ENCODE results near the gene KLHL3. TPM values are rescaled to one million over a fixed set of nuclear protein-coding genes. Genes with fewer than 3 reads are reported as not detected.
"Not testable (repeated sequence)": the region's sequence is repeated elsewhere in the genome, so short reads cannot be mapped to it uniquely, and the experiment has no call there.

The KLHL3 gene
- total RNA-seq, 2 experiments from 2014 or later: 3.0 to 3.4 TPM

GRCh38 chr5:137660349-137660817 is 75.5 kb downstream of the KLHL3 start:
- Mint-ChIP-seq H3K4me1 (ENCODE audit: low read depth) (peaks cover 8% of the 10 kb centered on the region), H3K4me3 (no peak overlapping the region), H3K27me3 (no peaks in the 10 kb centered on the region), H3K27ac (no peak overlapping the region), H3K36me3 (no peaks in the 10 kb centered on the region), H3K9me3 (no peaks in the 10 kb centered on the region)
- ChIA-PET POLR2A (interaction anchor here (1.3 to 1.7 kb wide), 3 partner anchors 12 to 93 kb away, joined by 3 to 7 read pairs (median 3); no protein-coding TSS in a partner anchor), CTCF (interaction anchor here (0.5 to 7.5 kb wide), 38 partner anchors 9 to 514 kb away, joined by 3 to 369 read pairs (median 6); partner anchors contain the start of genes HNRNPA0 and KLHL3)
- intact Hi-C loops (cut with micrococcal nuclease): loop anchor here (1.0 kb wide), 1 partner anchor 83 kb away; no protein-coding TSS in a partner anchor
- peak; percentile 82 for DNase-seq

- H3K9me3 Mint-ChIP-seq: no peaks in the 10 kb centered on the region
- no peak overlapping the region for H3K4me3 Mint-ChIP-seq
- CTCF ChIA-PET: interaction anchor here (0.7 to 7.5 kb wide), 12 partner anchors 8 to 96 kb away, joined by 3 to 369 read pairs (median 22); partner anchors contain the start of genes HNRNPA0 and KLHL3
- POLR2A ChIA-PET: no interaction called here
- no peak for DNase-seq
- no peaks in the 10 kb centered on the region for H3K27me3 Mint-ChIP-seq
- no peaks in the 10 kb centered on the region for H3K36me3 Mint-ChIP-seq
- peaks cover 6% of the 10 kb centered on the region for H3K4me1 Mint-ChIP-seq (ENCODE audit: low read depth)
- intact Hi-C loops (cut with micrococcal nuclease): no loop called here
- no peak overlapping the region for H3K27ac Mint-ChIP-seq
Observed at GRCh38 chr5:137659209-137659608, 76.7 kb downstream of the KLHL3 start.

- Mint-ChIP-seq H3K27ac (no peak overlapping the region), H3K36me3 (no peaks in the 10 kb centered on the region), H3K9me3 (no peaks in the 10 kb centered on the region), H3K4me3 (no peak overlapping the region), H3K27me3 (no peaks in the 10 kb centered on the region), H3K4me1 (ENCODE audit: low read depth) (peaks cover 6% of the 10 kb centered on the region)
- ChIA-PET POLR2A (interaction anchor here (0.9 kb wide), 1 partner anchor 84 kb away, joined by 6 read pairs; no protein-coding TSS in a partner anchor), CTCF (interaction anchor here (0.8 to 7.5 kb wide), 10 partner anchors 13 to 1312 kb away, joined by 3 to 369 read pairs (median 25); partner anchors contain the start of gene KLHL3)
- intact Hi-C loops (cut with micrococcal nuclease): no loop called here
- no peak for DNase-seq
Observed at GRCh38 chr5:137658324-137658723, 77.6 kb downstream of the KLHL3 start.

GRCh38 chr5:137657073-137657472 is 78.8 kb downstream of the KLHL3 start:
- no peaks in the 10 kb centered on the region for H3K36me3 Mint-ChIP-seq
- no peak for DNase-seq
- H3K4me1 Mint-ChIP-seq (ENCODE audit: low read depth): peaks cover 6% of the 10 kb centered on the region
- ChIA-PET CTCF (interaction anchor here (0.9 to 7.5 kb wide), 4 partner anchors 9 to 85 kb away, joined by 3 to 369 read pairs (median 58); partner anchors contain the start of gene KLHL3), POLR2A (no interaction called here)
- H3K27ac Mint-ChIP-seq: no peak overlapping the region
- H3K27me3 Mint-ChIP-seq: no peaks in the 10 kb centered on the region
- intact Hi-C loops (cut with micrococcal nuclease): no loop called here
- no peaks in the 10 kb centered on the region for H3K9me3 Mint-ChIP-seq
- H3K4me3 Mint-ChIP-seq: no peak overlapping the region

- H3K9me3 Mint-ChIP-seq: no peaks in the 10 kb centered on the region
- ChIA-PET POLR2A (no interaction called here), CTCF (interaction anchor here (2.4 to 5.7 kb wide), 3 partner anchors 78 to 91 kb away, joined by 6 to 88 read pairs (median 29); partner anchors contain the start of gene KLHL3)
Observed at GRCh38 chr5:137656558-137656957, 79.3 kb downstream of the KLHL3 start.

GRCh38 chr5:137651022-137651421 is 84.9 kb downstream of the KLHL3 start:
- ChIA-PET POLR2A (no interaction called here), CTCF (interaction anchor here (1.0 to 1.4 kb wide), 5 partner anchors 8 to 100 kb away, joined by 3 to 4 read pairs (median 3); no protein-coding TSS in a partner anchor)
- peaks cover 6% of the 10 kb centered on the region for H3K36me3 Mint-ChIP-seq
- H3K27me3 Mint-ChIP-seq: no peaks in the 10 kb centered on the region
- intact Hi-C loops (cut with micrococcal nuclease): no loop called here
- H3K4me3 Mint-ChIP-seq: no peak overlapping the region
- no peaks in the 10 kb centered on the region for H3K9me3 Mint-ChIP-seq
- DNase-seq: no peak
- H3K4me1 Mint-ChIP-seq (ENCODE audit: low read depth): no peaks in the 10 kb centered on the region
- no peak overlapping the region for H3K27ac Mint-ChIP-seq

More at GRCh38 chr5:137656558-137656957, 79.3 kb downstream of the KLHL3 start:
- peaks cover 6% of the 10 kb centered on the region for H3K4me1 Mint-ChIP-seq (ENCODE audit: low read depth)
- H3K4me3 Mint-ChIP-seq: no peak overlapping the region
- H3K27ac Mint-ChIP-seq: no peak overlapping the region
- H3K36me3 Mint-ChIP-seq: no peaks in the 10 kb centered on the region
- DNase-seq: no peak
- H3K27me3 Mint-ChIP-seq: no peaks in the 10 kb centered on the region
- intact Hi-C loops (cut with micrococcal nuclease): no loop called here

GRCh38 chr5:137649228-137649935 is 86.5 kb downstream of the KLHL3 start:
- intact Hi-C loops (cut with micrococcal nuclease): no loop called here
- ChIA-PET POLR2A (no interaction called here), CTCF (interaction anchor here (0.8 to 1.7 kb wide), 4 partner anchors 9 to 93 kb away, joined by 3 to 5 read pairs (median 4); no protein-coding TSS in a partner anchor)
- Mint-ChIP-seq H3K36me3 (peaks cover 14% of the 10 kb centered on the region), H3K27me3 (no peaks in the 10 kb centered on the region), H3K4me1 (ENCODE audit: low read depth) (no peaks in the 10 kb centered on the region), H3K4me3 (no peak overlapping the region), H3K27ac (no peak overlapping the region), H3K9me3 (peaks cover 4% of the 10 kb centered on the region)
- DNase-seq: no peak

- POLR2A ChIA-PET: no interaction called here
- no peaks in the 10 kb centered on the region for H3K27me3 Mint-ChIP-seq
- H3K27ac Mint-ChIP-seq: no peak overlapping the region
- no peak overlapping the region for H3K4me3 Mint-ChIP-seq
- H3K9me3 Mint-ChIP-seq: peaks cover 4% of the 10 kb centered on the region
- intact Hi-C loops (cut with micrococcal nuclease): no loop called here
- H3K4me1 Mint-ChIP-seq (ENCODE audit: low read depth): no peaks in the 10 kb centered on the region
- DNase-seq: no peak
- CTCF ChIA-PET: no interaction called here
- H3K36me3 Mint-ChIP-seq: peaks cover 14% of the 10 kb centered on the region
Observed at GRCh38 chr5:137648361-137648760, 87.5 kb downstream of the KLHL3 start.

- intact Hi-C loops (cut with micrococcal nuclease): no loop called here
- H3K27me3 Mint-ChIP-seq: no peaks in the 10 kb centered on the region
- no peak overlapping the region for H3K4me3 Mint-ChIP-seq
- H3K27ac Mint-ChIP-seq: no peak overlapping the region
- peaks cover 4% of the 10 kb centered on the region for H3K9me3 Mint-ChIP-seq
- DNase-seq: no peak
- no peaks in the 10 kb centered on the region for H3K4me1 Mint-ChIP-seq (ENCODE audit: low read depth)
- CTCF ChIA-PET: no interaction called here
- peaks cover 14% of the 10 kb centered on the region for H3K36me3 Mint-ChIP-seq
- POLR2A ChIA-PET: no interaction called here
Observed at GRCh38 chr5:137647401-137647800, 88.5 kb downstream of the KLHL3 start.

GRCh38 chr5:137646761-137647160 is 89.1 kb downstream of the KLHL3 start:
- H3K36me3 Mint-ChIP-seq: peaks cover 14% of the 10 kb centered on the region
- no peaks in the 10 kb centered on the region for H3K27me3 Mint-ChIP-seq
- H3K4me3 Mint-ChIP-seq: no peak overlapping the region
- no peak for DNase-seq
- peaks cover 4% of the 10 kb centered on the region for H3K9me3 Mint-ChIP-seq
- CTCF ChIA-PET: no interaction called here
- no peaks in the 10 kb centered on the region for H3K4me1 Mint-ChIP-seq (ENCODE audit: low read depth)
- intact Hi-C loops (cut with micrococcal nuclease): no loop called here
- no peak overlapping the region for H3K27ac Mint-ChIP-seq
- POLR2A ChIA-PET: no interaction called here

- CTCF ChIA-PET: interaction anchor here (0.6 to 1.4 kb wide), 4 partner anchors 13 to 392 kb away, joined by 3 to 8 read pairs (median 4); no protein-coding TSS in a partner anchor
- H3K36me3 Mint-ChIP-seq: peaks cover 14% of the 10 kb centered on the region
- POLR2A ChIA-PET: not testable (repeated sequence)
Observed at GRCh38 chr5:137643081-137643480, 92.8 kb downstream of the KLHL3 start.

GRCh38 chr5:137642091-137642490 is 93.8 kb downstream of the KLHL3 start:
- Mint-ChIP-seq H3K4me3 (no peak overlapping the region), H3K4me1 (ENCODE audit: low read depth) (no peaks in the 10 kb centered on the region), H3K27me3 (no peaks in the 10 kb centered on the region), H3K27ac (no peak overlapping the region), H3K36me3 (peaks cover 14% of the 10 kb centered on the region), H3K9me3 (peaks cover 4% of the 10 kb centered on the region)
- POLR2A ChIA-PET: no interaction called here
- no peak for DNase-seq
- CTCF ChIA-PET: interaction anchor here (1.3 to 4.0 kb wide), 3 partner anchors 12 to 102 kb away, joined by 4 to 21 read pairs (median 4); no protein-coding TSS in a partner anchor
- intact Hi-C loops (cut with micrococcal nuclease): no loop called here

More at GRCh38 chr5:137643081-137643480, 92.8 kb downstream of the KLHL3 start:
- H3K27me3 Mint-ChIP-seq; H3K27ac Mint-ChIP-seq; H3K4me1 Mint-ChIP-seq (ENCODE audit: low read depth); DNase-seq; H3K4me3 Mint-ChIP-seq; H3K9me3 Mint-ChIP-seq; intact Hi-C loops (cut with micrococcal nuclease): not testable (repeated sequence)
